DOHH2 (cell line): ENCODE data around the gene GAB3.

ENCODE experiments used
- CTCF ChIP-seq: fragments of 200-600 bp; sonication (generic); IDR thresholded peaks from one replicate; pipeline ENCODE4 v1.5.1; 2014; ENCODE audit warnings: antibody characterized with exemption, mild to moderate bottlenecking, low read depth, low read length; ENCODE audit not compliant: poor library complexity, severe bottlenecking
- EZH2phosphoT487 ChIP-seq: fragments of 200-600 bp; sonication (generic); IDR thresholded peaks from 2 replicates; pipeline ENCODE4 v1.6.1; 2017; ENCODE audit warnings: borderline replicate concordance, mild to moderate bottlenecking, antibody characterized with exemption, low read length, moderate library complexity, mixed read lengths

GRCh38 chrX:154761977-154762536 lies 11.2 kb upstream of the GAB3 start:
- TF ChIP-seq CTCF (no peak), EZH2phosphoT487 (no peak)
